ENCODE data around the gene SMIM43. TPM values are rescaled to one million over a fixed set of nuclear protein-coding genes. Genes with fewer than 3 reads are reported as not detected.
A peak's percentile ranks its signal among the peaks of the same experiment; 100 is the strongest.

Gene SMIM43
- total and polyA plus RNA-seq, 4 donors, result 0.07 to 18.2 (median 0.16) TPM

DNA sequence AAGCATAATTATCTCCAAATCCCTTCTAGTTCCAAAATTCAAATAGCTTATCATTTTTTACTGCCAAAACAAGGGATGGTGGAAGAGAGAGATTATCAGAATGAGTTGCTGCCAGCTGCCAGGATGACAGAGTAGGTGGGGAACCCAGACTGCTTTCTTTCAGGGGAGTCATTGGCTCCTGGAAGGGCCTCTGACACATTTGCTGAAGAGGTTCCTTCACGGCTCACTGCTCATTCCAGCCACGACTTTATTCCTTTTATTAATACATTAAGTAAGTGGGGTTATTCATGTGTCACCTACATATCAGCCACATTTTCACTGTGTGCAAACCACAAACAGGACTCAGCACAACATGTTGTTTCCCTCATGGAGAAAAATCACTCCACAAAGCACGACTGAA, 12.7 kb upstream of the SMIM43 start:
- Histone ChIP-seq H3K27me3 (ENCODE audit: control insufficient read depth in 3 of 3, insufficient read depth in 3 of 3, low read length in 2 of 3) (peaks cover 0 to 4% (median 0%) of the 10 kb centered on the region in 3 donors), H3K36me3 (ENCODE audit: control insufficient read depth in 4 of 4, insufficient read depth in 4 of 4, low read length in 4 of 4) (no peaks in the 10 kb centered on the region), H3K27ac (ENCODE audit: low read depth in 1 of 2, low read length in 1 of 2) (peak overlapping the region in 1 of 2 donors; percentile 9), H3K9me3 (ENCODE audit: control insufficient read depth in 4 of 4, insufficient read depth in 3 of 4, low read length in 3 of 4) (no peaks in the 10 kb centered on the region), H3K4me3 (no peak overlapping the region), H3K9ac (ENCODE audit: insufficient read depth in 1 of 2, low read length in 2 of 2) (no peak overlapping the region), H3K4me1 (ENCODE audit: control insufficient read depth in 5 of 5, insufficient read depth in 5 of 5, low read length in 5 of 5) (peaks cover 0 to 5% (median 4%) of the 10 kb centered on the region in 5 donors)
- ATAC-seq (ENCODE audit: insufficient read depth, low FRiP score), result no peak
- TF ChIP-seq, protein P1, sequence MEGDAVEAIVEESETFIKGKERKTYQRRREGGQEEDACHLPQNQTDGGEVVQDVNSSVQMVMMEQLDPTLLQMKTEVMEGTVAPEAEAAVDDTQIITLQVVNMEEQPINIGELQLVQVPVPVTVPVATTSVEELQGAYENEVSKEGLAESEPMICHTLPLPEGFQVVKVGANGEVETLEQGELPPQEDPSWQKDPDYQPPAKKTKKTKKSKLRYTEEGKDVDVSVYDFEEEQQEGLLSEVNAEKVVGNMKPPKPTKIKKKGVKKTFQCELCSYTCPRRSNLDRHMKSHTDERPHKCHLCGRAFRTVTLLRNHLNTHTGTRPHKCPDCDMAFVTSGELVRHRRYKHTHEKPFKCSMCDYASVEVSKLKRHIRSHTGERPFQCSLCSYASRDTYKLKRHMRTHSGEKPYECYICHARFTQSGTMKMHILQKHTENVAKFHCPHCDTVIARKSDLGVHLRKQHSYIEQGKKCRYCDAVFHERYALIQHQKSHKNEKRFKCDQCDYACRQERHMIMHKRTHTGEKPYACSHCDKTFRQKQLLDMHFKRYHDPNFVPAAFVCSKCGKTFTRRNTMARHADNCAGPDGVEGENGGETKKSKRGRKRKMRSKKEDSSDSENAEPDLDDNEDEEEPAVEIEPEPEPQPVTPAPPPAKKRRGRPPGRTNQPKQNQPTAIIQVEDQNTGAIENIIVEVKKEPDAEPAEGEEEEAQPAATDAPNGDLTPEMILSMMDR (IDR thresholded peaks at IDR 0.05; ENCODE audit: control extremely low read depth, extremely low read depth), result no peak
- no peak for DNase-seq
- 47 to 71% methylated on average over 3 of the region's 3 CpGs for WGBS, 2 donors

DNA sequence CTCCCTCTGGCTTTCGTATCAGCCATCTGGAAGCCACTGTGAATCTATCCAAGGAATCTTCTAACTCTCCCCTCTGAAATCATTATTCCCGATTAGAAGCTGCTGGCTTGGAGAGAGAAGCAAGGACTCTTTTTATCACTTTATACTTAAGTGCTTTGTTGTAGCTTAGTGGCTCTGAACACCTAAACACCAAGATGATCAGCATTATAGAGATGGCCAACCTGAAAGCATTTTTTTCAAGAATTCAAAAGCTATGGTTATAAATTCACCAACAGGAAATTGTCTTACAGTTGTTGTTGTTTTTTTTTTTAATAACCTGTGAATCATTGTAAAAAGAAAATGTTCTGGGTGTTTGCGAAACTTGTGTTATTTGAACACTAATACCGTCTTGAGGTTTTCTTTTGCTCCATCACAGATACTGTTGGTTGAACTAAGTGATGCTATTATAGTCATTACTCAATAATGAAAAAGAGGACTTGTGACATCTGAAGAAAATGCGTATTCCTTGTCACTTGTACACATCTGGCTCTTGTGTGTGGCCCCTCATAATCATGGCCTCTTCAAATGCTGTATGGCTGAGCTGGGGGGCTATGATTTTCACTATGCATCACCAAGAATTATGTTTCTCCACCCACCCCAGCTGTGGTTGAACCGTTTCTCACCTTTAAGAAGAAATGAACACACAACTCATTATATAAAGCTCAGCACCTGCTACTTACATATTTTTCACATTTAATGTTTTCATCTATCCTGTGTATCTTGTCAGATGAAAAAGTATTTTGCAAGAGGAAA, 11.8 kb upstream of the SMIM43 start:
- Histone ChIP-seq H3K4me1 (ENCODE audit: control insufficient read depth in 5 of 5, insufficient read depth in 5 of 5, low read length in 5 of 5) (peaks cover 0 to 5% (median 4%) of the 10 kb centered on the region in 5 donors), H3K27me3 (ENCODE audit: control insufficient read depth in 3 of 3, insufficient read depth in 3 of 3, low read length in 2 of 3) (peaks cover 0 to 4% (median 0%) of the 10 kb centered on the region in 3 donors), H3K36me3 (ENCODE audit: control insufficient read depth in 4 of 4, insufficient read depth in 4 of 4, low read length in 4 of 4) (no peaks in the 10 kb centered on the region), H3K9ac (ENCODE audit: insufficient read depth in 1 of 2, low read length in 2 of 2) (no peak overlapping the region), H3K27ac (ENCODE audit: low read depth in 1 of 2, low read length in 1 of 2) (no peak overlapping the region), H3K9me3 (ENCODE audit: control insufficient read depth in 4 of 4, insufficient read depth in 3 of 4, low read length in 3 of 4) (no peaks in the 10 kb centered on the region), H3K4me3 (no peak overlapping the region)
- no peak for DNase-seq
- TF ChIP-seq, protein P1 (IDR thresholded peaks at IDR 0.05; ENCODE audit: control extremely low read depth, extremely low read depth), result no peak
- no peak for ATAC-seq (ENCODE audit: insufficient read depth, low FRiP score)
- 84 to 86% methylated on average over 6 of the region's 6 CpGs for WGBS, 2 donors

DNA sequence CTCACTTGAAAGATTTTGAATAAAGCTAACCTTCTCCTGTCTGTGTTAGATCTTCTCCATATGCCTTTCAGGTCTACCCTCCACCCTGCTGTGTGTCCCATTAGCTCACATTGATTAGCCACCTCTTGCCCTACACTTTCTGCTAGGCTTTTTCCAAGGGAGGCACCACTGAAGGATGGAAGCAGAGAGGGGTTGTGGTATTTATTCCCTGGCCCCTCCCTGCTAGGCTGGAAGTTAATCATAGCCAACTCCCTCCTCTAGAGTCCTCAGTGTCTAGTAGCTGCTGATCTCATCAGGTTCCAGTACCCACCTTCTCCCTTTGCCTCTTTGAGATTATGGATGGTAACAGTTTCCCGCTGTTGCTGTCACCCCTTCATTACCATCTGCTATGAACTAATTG, 8.9 kb upstream of the SMIM43 start:
- H3K27ac ChIP-seq (ENCODE audit: low read depth in 1 of 2, low read length in 1 of 2), result no peak overlapping the region
- H3K9ac ChIP-seq (ENCODE audit: insufficient read depth in 1 of 2, low read length in 2 of 2), result no peak overlapping the region
- H3K4me3 ChIP-seq, result no peak overlapping the region
- ATAC-seq (ENCODE audit: insufficient read depth, low FRiP score) (no peak), DNase-seq (no peak)
- peaks cover 0 to 5% (median 3%) of the 10 kb centered on the region in 5 donors for H3K4me1 ChIP-seq (ENCODE audit: control insufficient read depth in 5 of 5, insufficient read depth in 5 of 5, low read length in 5 of 5)
- 92 to 94% methylated on average over 1 of the region's 1 CpG for WGBS, 2 donors
- peaks cover 0 to 2% (median 0%) of the 10 kb centered on the region in 4 donors for H3K9me3 ChIP-seq (ENCODE audit: control insufficient read depth in 4 of 4, insufficient read depth in 3 of 4, low read length in 3 of 4)
- peaks cover 0 to 4% (median 0%) of the 10 kb centered on the region in 3 donors for H3K27me3 ChIP-seq (ENCODE audit: control insufficient read depth in 3 of 3, insufficient read depth in 3 of 3, low read length in 2 of 3)
- no peaks in the 10 kb centered on the region for H3K36me3 ChIP-seq (ENCODE audit: control insufficient read depth in 4 of 4, insufficient read depth in 4 of 4, low read length in 4 of 4)
- TF ChIP-seq, protein P1 (IDR thresholded peaks at IDR 0.05; ENCODE audit: control extremely low read depth, extremely low read depth), result no peak

All from lung (tissue), 12 donors.